ENCODE results near the gene MYO7B. TPM values are rescaled to one million over a fixed set of nuclear protein-coding genes. Genes with fewer than 3 reads are reported as not detected.

Gene MYO7B
- total RNA-seq (1 to 10 TPM in 1 of 2 donors, under 1 TPM in 1; 0.51 to 4.7 TPM), polyA plus RNA-seq (1 to 10 TPM; 1.6 to 2.2 TPM)
- long read RNA-seq, donor 1: 0 reads
- long read RNA-seq, donor 2: 0 reads
- long read RNA-seq, donor 3: 0 reads
- long read RNA-seq, donor 4: 0 reads
- long read RNA-seq, donor 5: 0 reads

DNA sequence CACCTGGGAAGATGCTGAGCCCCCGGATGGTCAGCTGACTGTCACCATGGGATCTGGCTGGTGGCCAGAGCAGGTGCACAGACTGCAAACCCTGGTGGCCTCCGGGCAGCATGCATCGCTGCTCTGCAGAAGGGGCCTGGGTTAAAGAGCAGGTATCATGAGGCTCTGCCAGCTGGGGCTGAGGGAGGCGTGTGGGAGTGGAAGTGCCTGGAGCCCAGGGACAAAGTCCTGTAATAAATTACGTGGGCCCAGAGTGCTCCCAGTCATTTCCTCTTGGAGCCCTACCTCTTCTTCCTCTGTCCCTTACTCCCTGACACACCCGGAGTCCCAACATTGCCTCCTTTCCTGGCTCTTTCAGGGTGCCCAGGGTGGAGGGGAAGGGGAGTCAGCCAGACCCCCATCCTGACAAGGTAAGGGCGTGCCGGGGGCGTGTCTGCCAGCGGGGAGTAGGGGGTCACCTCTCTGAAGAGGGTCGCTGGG lies at the start of gene MYO7B:
Gene MYO7B (plus strand): TSS at position 262 of the 480 bp plus-strand sequence. CDS start 24,040 bp downstream, outside the sequence.
- H3K36me3 ChIP-seq (ENCODE audit: control insufficient read depth in 4 of 4, insufficient read depth in 4 of 4, low read length in 4 of 4): no peaks in the 10 kb centered on the region
- H3K9me3 ChIP-seq (ENCODE audit: control insufficient read depth in 4 of 4, insufficient read depth in 3 of 4, low read length in 3 of 4): peaks cover 0 to 3% (median 0%) of the 10 kb centered on the region in 4 donors
- no peak for TF ChIP-seq CTCF (IDR thresholded peaks at IDR 0.05; ENCODE audit: control extremely low read depth, extremely low read depth)
- no peak within 1 kb of the TSS for H3K4me3 ChIP-seq
- H3K27me3 ChIP-seq (ENCODE audit: control insufficient read depth in 3 of 3, insufficient read depth in 3 of 3, low read length in 2 of 3): peaks cover 0 to 2% (median 0%) of the 10 kb centered on the region in 3 donors
- 78 to 84% methylated on average over 11 of the region's 11 CpGs for WGBS, 2 donors
- no peaks in the 10 kb centered on the region for H3K4me1 ChIP-seq (ENCODE audit: control insufficient read depth in 5 of 5, insufficient read depth in 5 of 5, low read length in 5 of 5)
- DNase-seq (no peak), ATAC-seq (ENCODE audit: insufficient read depth, low FRiP score) (no peak)
- no peak within 1 kb of the TSS for H3K9ac ChIP-seq (ENCODE audit: insufficient read depth in 1 of 2, low read length in 2 of 2)
- H3K27ac ChIP-seq (ENCODE audit: low read depth in 1 of 2, low read length in 1 of 2): no peak within 1 kb of the TSS

- no peak for TF ChIP-seq CTCF (IDR thresholded peaks at IDR 0.05; ENCODE audit: control extremely low read depth, extremely low read depth)
- peaks cover 27 to 64% (median 48%) of the 10 kb centered on the region in 4 donors for H3K36me3 ChIP-seq (ENCODE audit: control insufficient read depth in 4 of 4, insufficient read depth in 4 of 4, low read length in 4 of 4)
- H3K27ac ChIP-seq (ENCODE audit: low read depth in 1 of 2, low read length in 1 of 2): no peak overlapping the region
- no peaks in the 10 kb centered on the region for H3K27me3 ChIP-seq (ENCODE audit: control insufficient read depth in 3 of 3, insufficient read depth in 3 of 3, low read length in 2 of 3)
- no peak overlapping the region for H3K4me3 ChIP-seq
- no peaks in the 10 kb centered on the region for H3K9me3 ChIP-seq (ENCODE audit: control insufficient read depth in 4 of 4, insufficient read depth in 3 of 4, low read length in 3 of 4)
- H3K4me1 ChIP-seq (ENCODE audit: control insufficient read depth in 5 of 5, insufficient read depth in 5 of 5, low read length in 5 of 5): peaks cover 0 to 4% (median 0%) of the 10 kb centered on the region in 5 donors
- no peak overlapping the region for H3K9ac ChIP-seq (ENCODE audit: insufficient read depth in 1 of 2, low read length in 2 of 2)
- DNase-seq (no peak), ATAC-seq (ENCODE audit: insufficient read depth, low FRiP score) (no peak)
- WGBS, 2 donors: 44 to 69% methylated on average over 5 of the region's 5 CpGs
Observed at GRCh38 chr2:127485694-127486071, 49.8 kb upstream of the MYO7B start.

GRCh38 chr2:127486247-127487058 lies 49.0 kb upstream of the MYO7B start:
- ATAC-seq (ENCODE audit: insufficient read depth, low FRiP score): no peak
- WGBS, 2 donors: 55 to 69% methylated on average over 8 of the region's 8 CpGs

More at GRCh38 chr2:127486247-127487058, 49.0 kb upstream of the MYO7B start:
- DNase-seq: no peak
- Histone ChIP-seq H3K4me1 (ENCODE audit: control insufficient read depth in 5 of 5, insufficient read depth in 5 of 5, low read length in 5 of 5) (peaks cover 0 to 4% (median 0%) of the 10 kb centered on the region in 5 donors), H3K27ac (ENCODE audit: low read depth in 1 of 2, low read length in 1 of 2) (peak overlapping the region in 1 of 2 donors; percentile 54), H3K9me3 (ENCODE audit: control insufficient read depth in 4 of 4, insufficient read depth in 3 of 4, low read length in 3 of 4) (no peaks in the 10 kb centered on the region), H3K9ac (ENCODE audit: insufficient read depth in 1 of 2, low read length in 2 of 2) (no peak overlapping the region), H3K36me3 (ENCODE audit: control insufficient read depth in 4 of 4, insufficient read depth in 4 of 4, low read length in 4 of 4) (peaks cover 21 to 56% (median 47%) of the 10 kb centered on the region in 4 donors), H3K27me3 (ENCODE audit: control insufficient read depth in 3 of 3, insufficient read depth in 3 of 3, low read length in 2 of 3) (no peaks in the 10 kb centered on the region), H3K4me3 (no peak overlapping the region)
- no peak for TF ChIP-seq CTCF (IDR thresholded peaks at IDR 0.05; ENCODE audit: control extremely low read depth, extremely low read depth)
